GM19035 (cell line): ENCODE measurements around the gene SAMMSON.

Source experiments
- ATAC-seq: cut with Tn5 transposase; IDR thresholded peaks from one replicate; pipeline ENCODE4 v1.9.1; 2021; ENCODE audit not compliant: unreplicated experiment

SAMMSON gene

GRCh38 chr3:70085613-70086012 is 86.1 kb downstream of the SAMMSON start:
- ATAC-seq, result no peak

DNA sequence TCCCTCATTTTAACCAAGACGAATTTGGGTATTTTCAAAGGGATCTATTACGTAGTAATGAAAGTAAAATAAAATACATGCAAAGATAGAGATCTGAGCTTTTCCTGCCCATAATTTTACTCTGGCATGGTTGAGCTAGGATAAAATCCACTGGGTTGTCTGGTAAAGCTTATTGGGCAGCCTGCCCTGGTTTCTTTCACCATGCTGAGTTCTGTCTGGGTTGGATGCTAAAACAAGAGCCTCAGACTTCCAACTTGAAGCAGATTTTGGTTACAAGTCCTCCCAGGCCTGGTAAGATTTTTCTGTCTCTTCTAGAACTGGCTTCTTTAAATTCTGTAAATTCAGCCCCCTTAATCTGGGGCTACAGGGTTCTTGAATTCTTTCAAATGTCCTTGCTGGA is 86.8 kb downstream of the SAMMSON start:
- ATAC-seq, result no peak

- peak; percentile 65 for ATAC-seq
These were observed 90.9 kb downstream of the SAMMSON start for GRCh38 chr3:70090322-70090913.

DNA sequence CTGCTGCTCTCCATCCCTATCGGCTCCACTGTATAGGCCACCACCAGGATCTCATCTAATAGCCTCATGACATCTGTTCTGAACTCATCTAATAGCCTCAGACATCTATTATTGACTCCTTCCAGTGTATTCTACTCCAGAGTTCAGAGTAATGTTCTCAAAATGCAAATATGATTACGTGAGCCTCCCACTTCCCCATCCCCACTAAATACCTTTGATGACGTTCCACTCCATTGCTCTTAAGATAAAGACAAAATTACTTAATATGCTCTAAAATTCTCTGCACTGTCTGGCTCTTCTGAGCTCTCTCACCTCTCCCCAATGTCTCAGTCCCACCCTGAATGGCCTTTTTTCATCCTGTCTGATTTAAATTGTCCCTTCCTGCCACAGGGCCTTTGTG is 94.7 kb downstream of the SAMMSON start:
- no peak for ATAC-seq

GRCh38 chr3:70095260-70095659 is 95.7 kb downstream of the SAMMSON start:
- ATAC-seq, result no peak

GRCh38 chr3:70096376-70097066 is 97.0 kb downstream of the SAMMSON start:
- ATAC-seq, result peak; percentile 96

- ATAC-seq, result no peak
These were observed 97.6 kb downstream of the SAMMSON start for GRCh38 chr3:70097084-70097483.

DNA sequence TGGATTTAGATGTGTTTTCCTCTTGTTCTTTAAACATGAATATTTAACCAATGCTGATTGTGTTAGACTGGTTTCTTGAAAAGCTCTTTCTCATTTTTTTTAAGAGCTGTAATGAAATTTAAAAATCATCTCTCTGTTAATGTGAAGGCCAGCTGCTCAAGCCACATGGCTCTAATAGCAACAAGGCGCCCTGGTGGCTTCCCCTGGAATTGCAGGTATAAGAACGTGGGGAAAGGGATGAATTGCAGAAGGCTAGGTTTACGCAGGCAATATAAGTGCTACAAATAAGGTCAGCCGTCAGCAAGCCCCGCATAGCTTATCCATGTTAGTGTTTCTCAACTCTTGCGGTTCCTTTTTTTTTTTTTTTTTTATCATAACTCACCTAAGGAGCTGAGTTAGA is 108.5 kb downstream of the SAMMSON start:
- no peak for ATAC-seq

DNA sequence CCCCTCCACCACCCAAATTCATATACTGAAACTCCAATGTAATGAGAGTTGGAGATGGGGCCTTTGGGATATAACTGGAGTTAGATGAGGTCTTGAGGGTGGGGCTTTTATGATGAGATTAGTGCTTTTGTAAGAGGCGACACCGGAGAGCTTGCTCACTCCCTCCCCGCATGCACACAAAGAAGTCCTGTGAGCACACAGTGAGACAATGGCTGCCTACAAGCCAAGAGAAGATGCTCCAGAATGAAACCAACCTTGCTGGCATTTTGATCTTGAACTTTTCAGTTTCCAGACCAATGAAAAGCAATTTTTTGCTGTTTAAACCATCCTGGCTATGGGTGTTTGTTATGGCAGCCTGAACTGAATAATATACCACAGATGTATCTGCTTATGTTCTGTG is 109.0 kb downstream of the SAMMSON start:
- ATAC-seq, result no peak

DNA sequence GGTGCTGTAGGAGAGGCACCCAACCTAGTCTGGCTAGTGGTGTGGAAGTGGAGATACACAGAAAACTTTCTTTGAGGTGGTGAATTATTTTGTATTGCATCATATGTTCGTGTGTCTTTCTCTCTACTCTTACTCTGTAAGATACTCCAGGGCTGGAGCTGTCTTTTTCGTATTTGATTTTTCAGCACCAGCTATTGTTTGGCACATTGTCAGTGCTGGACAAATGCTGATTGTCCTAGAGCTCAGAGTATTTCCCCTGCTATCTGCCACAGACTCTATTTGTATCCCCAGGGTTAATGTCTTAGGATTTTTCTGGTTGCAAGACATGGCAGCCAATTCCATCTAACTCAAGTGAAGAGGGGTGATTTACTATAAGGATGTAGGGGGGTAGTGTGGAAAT is 110.5 kb downstream of the SAMMSON start:
- no peak for ATAC-seq

DNA sequence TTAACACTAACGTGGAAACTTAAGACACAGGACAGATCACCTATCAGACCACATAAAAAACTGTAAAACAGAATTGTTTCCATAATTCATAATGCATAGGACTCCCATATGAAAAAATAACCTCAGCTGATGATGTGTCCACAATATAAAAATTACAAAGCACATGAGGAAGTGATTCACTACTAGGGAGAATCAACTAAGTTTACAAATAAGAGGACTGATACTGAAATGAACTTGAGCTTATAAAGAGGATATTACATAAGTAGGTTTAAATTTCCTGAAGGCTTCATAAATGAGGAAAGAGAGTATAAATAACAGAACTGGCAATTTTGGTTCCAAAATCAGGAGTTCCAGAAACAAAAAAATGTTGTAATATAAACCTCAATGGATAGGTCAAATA is 111.9 kb downstream of the SAMMSON start:
- ATAC-seq, result no peak

GRCh38 chr3:70112751-70113150 is 113.2 kb downstream of the SAMMSON start:
- no peak for ATAC-seq

DNA sequence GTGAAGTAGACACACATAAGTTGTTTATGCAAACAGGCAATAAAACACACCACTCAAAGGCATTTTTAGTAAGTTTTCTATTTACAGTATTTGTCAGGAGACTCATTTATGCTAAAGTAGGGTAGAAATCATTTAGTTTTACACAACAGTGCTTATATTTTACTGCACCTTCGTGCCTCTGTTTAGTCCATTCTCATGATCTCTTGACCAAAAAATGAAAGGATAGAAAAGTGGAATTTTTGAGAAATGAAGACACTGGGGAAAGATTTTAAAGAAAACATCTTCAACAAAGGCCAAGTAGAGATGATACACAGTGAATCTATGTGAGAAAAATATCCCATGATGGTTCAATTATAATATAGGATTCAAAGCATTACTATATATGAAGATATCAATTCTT is 114.9 kb downstream of the SAMMSON start:
- no peak for ATAC-seq

DNA sequence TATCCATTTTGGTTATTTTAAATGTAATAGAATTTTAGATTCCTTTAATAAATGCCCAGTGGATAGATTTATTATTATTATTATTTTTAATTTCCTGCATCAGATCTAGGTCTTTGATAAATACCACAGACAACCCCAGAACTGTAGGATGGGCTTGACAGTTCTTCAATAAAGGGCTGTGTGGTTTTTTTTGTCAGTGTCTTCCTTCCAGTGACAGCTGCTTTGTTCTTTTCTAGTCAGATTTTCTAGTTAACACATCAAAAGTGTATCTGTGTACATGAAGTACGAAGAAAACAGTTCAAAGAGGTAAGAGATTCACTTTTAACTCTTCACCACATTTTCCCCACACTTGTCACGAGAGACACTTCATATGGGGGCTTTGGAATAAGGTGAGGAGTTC is 120.3 kb downstream of the SAMMSON start:
- no peak for ATAC-seq
